Fibroblast of pulmonary artery (primary cell): ENCODE measurements around the gene GIMAP5.

Experiments
- DNase-seq: peaks from one replicate; pipeline ENCODE4 v3.0.0-alpha.2; 2010; ENCODE audit warnings: low read depth
- H3K4me3 ChIP-seq: replicated peaks from 2 replicates; pipeline ENCODE4 v1.5.1; 2011; ENCODE audit warnings: low read depth, mild to moderate bottlenecking, control low read depth, low read length, moderate library complexity
- CTCF ChIP-seq: IDR thresholded peaks from 2 replicates; pipeline ENCODE4 v1.5.1; 2011; ENCODE audit warnings: mild to moderate bottlenecking, control low read depth, low read length, inconsistent platforms; ENCODE audit errors: missing control alignments

The GIMAP5 gene

GRCh38 chr7:150723467-150723866 is 13.8 kb upstream of the GIMAP5 start:
- TF ChIP-seq CTCF = no peak
- no peak for DNase-seq
- H3K4me3 ChIP-seq = no peak overlapping the region

GRCh38 chr7:150727381-150727780 is 9.8 kb upstream of the GIMAP5 start:
- DNase-seq = no peak
- no peak for TF ChIP-seq CTCF
- no peak overlapping the region for H3K4me3 ChIP-seq

GRCh38 chr7:150728011-150728410 is 9.2 kb upstream of the GIMAP5 start:
- no peak for TF ChIP-seq CTCF
- DNase-seq = no peak
- H3K4me3 ChIP-seq = no peak overlapping the region

GRCh38 chr7:150728609-150729008 is 8.6 kb upstream of the GIMAP5 start:
- H3K4me3 ChIP-seq = no peak overlapping the region
- TF ChIP-seq CTCF = no peak
- no peak for DNase-seq

GRCh38 chr7:150731916-150732315 is 5.3 kb upstream of the GIMAP5 start:
- H3K4me3 ChIP-seq = no peak overlapping the region
- no peak for TF ChIP-seq CTCF
- DNase-seq = no peak

GRCh38 chr7:150732786-150733481 is 4.3 kb upstream of the GIMAP5 start:
- no peak for DNase-seq
- H3K4me3 ChIP-seq = no peak overlapping the region
- no peak for TF ChIP-seq CTCF

GRCh38 chr7:150733482-150734095 is 3.6 kb upstream of the GIMAP5 start:
- DNase-seq = no peak
- H3K4me3 ChIP-seq = no peak overlapping the region
- TF ChIP-seq CTCF = no peak
